GM12891 (cell line): ENCODE measurements around the gene MLLT10.
"Not testable (repeated sequence)": the region's sequence is repeated elsewhere in the genome, so short reads cannot be mapped to it uniquely, and the experiment has no call there.

Experiments used
- DNase-seq: peaks from one replicate; pipeline ENCODE4 v3.0.0; 2011; ENCODE audit warnings: low spot score; ENCODE audit not compliant: insufficient read length
- FAIRE-seq: peaks from 2 replicates; lab custom pipeline; 2011; peaks lifted over from hg19 to GRCh38; lab: Jason Lieb, UNC
- PAX5 ChIP-seq: IDR thresholded peaks from 2 replicates; pipeline ENCODE4 v1.6.1; 2011; ENCODE audit warnings: low read length, moderate library complexity, mild to moderate bottlenecking; ENCODE audit not compliant: insufficient read depth, severe bottlenecking
- POLR2A ChIP-seq: IDR thresholded peaks from 2 replicates; pipeline ENCODE4 v1.6.1; 2011; ENCODE audit warnings: low read depth, low read length, control low read depth
- POLR2AphosphoS5 ChIP-seq: IDR thresholded peaks from 2 replicates; pipeline ENCODE4 v1.6.1; 2011; ENCODE audit warnings: low read depth, low read length, control low read depth
- POU2F2 ChIP-seq: IDR thresholded peaks from 2 replicates; pipeline ENCODE4 v1.6.1; 2011; ENCODE audit warnings: low read depth, mild to moderate bottlenecking, control low read depth, low read length, moderate library complexity
- SPI1 ChIP-seq: IDR thresholded peaks from 2 replicates; pipeline ENCODE4 v1.6.1; 2011; ENCODE audit warnings: low read depth, low read length, control low read depth
- TAF1 ChIP-seq: IDR thresholded peaks from 2 replicates; pipeline ENCODE4 v1.6.1; 2011; ENCODE audit warnings: low read depth, low read length, control low read depth

MLLT10 gene

DNA sequence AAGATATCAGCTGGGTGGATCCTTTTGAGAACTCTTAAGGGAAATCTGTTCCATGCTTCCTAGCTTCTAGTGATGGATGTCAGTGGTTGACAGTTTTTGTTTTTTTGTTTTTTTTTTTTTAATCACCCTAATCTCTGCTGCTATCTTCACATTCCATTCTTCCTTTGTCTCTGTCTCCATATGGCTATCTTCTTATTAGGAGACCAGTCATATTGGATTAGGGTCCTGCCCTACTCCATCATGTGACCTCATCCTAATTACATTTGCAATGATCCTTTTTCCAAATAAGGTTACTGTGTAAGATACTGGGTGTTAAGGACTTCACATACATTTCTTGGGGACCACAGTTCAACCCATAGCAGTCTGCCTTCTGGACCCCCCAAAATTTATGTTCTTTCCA lies 69.7 kb downstream of the MLLT10 start:
- no peak for DNase-seq
- no peak for TF ChIP-seq PAX5
- TF ChIP-seq SPI1, result no peak
- no peak for TF ChIP-seq POLR2AphosphoS5
- TF ChIP-seq TAF1, result no peak
- no peak for TF ChIP-seq POU2F2
- no peak for TF ChIP-seq POLR2A
- FAIRE-seq, result no peak

GRCh38 chr10:21604651-21605050 lies 70.6 kb downstream of the MLLT10 start:
- FAIRE-seq (no peak), DNase-seq (no peak)
- no peak for TF ChIP-seq PAX5
- TF ChIP-seq POLR2A, result no peak
- no peak for TF ChIP-seq POU2F2
- no peak for TF ChIP-seq SPI1
- TF ChIP-seq POLR2AphosphoS5, result no peak
- TF ChIP-seq TAF1, result no peak

DNA sequence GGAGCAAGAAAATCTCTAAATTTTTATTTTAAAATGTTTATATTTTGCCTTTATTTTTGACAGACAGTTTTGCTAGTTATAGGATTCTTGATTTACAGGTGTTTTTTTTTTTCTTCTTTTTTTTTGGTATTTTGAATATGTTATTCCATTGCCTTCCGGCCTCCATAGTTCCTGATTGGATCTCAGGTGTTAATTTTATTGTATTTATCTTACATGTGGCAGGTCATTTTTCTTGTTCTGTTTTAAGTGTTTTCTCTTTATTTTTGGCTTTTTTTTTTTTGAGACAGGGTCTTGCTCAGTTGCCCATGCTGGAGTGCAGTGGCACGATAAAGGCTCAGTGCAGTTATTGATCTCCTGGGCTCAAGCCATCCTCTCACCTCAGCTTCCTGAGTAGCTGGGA lies 73.9 kb downstream of the MLLT10 start:
- TF ChIP-seq POLR2A (no peak), POLR2AphosphoS5 (no peak), POU2F2 (no peak), TAF1 (no peak), PAX5 (no peak), SPI1 (no peak)
- FAIRE-seq (no peak), DNase-seq (no peak)

GRCh38 chr10:21614000-21614399 lies 80.0 kb downstream of the MLLT10 start:
- FAIRE-seq, result peak; percentile 43
- no peak for DNase-seq
- TF ChIP-seq SPI1, result no peak
- TF ChIP-seq TAF1, result no peak
- no peak for TF ChIP-seq PAX5
- no peak for TF ChIP-seq POLR2AphosphoS5
- no peak for TF ChIP-seq POLR2A
- no peak for TF ChIP-seq POU2F2

DNA sequence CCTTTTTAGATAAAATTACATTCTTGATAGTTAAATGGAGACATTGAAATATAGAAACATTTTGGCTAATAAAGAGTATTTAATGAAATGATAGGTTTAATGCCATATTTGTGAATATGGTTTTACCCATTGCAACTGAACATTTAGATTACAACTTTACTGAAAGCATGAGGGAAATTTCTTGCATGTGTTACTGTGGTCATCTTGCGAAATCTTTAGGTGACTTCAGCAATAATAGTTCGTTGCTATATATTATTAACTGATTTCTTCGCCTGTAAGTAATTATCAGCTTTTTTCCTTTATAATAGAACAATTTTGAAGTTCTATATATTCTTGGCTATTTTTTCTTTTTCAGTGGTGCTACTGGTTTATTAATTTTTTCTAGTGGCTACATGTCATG lies 83.2 kb downstream of the MLLT10 start:
- DNase-seq, result no peak

DNA sequence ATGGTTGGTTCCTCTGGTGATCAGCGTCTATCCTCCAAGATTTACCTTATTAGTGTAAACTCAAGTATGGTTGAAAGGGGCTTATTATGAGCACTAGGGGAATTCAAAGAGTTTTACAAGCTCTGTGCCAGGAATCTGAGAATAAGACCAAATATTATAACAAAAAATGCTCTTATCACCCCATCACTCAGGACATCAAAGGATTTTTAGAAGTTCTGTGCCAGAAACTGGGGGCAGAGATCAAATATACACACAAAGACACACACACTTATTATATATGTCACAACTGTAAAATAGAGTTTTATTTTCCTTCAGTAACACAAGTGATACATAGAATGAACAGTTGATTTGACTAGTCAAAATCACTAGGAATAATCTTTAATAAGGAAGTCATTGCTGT lies 89.3 kb downstream of the MLLT10 start:
- DNase-seq, result no peak
- TF ChIP-seq TAF1 (no peak), PAX5 (no peak), POU2F2 (no peak), SPI1 (no peak), POLR2A (no peak), POLR2AphosphoS5 (no peak)
- FAIRE-seq, result no peak

More for the DNA sequence above, 83.2 kb downstream of the MLLT10 start:
- TF ChIP-seq PAX5 (no peak), TAF1 (no peak), POLR2A (no peak)
- FAIRE-seq, result no peak

DNA sequence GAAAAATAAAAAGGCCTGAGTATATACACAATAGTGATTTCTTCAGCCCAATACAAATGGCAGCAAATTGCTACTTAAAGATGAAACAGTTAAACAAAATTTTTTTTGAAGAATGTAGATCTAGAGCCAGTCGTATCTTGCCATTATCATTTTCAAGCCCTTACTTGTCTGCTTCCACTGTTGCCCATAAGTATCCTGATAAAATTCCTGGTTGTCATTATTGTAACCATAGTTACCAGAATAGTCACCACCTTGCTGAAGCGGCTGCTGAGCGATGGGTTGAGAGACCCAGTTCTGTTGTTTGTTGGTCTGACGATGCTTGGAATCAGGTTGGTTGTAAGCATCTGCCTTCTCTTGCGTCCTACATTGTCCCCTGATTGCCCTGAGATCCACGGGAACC lies 90.4 kb downstream of the MLLT10 start:
- not testable (repeated sequence) for DNase-seq, FAIRE-seq

DNA sequence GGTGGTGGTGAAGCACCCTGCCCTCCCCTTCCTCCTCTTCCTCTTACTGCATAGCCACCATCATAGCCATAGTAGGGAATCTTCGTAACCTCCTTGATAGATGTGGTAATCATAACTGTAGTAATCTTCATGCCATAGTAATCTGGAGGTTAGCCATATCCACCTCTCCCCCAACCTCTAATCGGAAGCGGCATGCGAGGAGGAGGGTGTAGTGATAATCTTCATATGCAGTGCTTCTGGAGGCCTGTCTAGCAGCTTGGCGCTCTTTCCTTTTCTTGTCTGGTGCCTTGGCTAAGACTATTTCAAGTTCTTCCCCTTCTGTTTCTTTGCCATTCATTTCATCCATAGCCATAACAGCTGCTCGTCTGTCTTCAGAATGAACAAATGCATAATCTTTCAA lies 90.9 kb downstream of the MLLT10 start:
- FAIRE-seq, result peak; percentile 33
- TF ChIP-seq SPI1 (no peak), TAF1 (no peak), POLR2AphosphoS5 (no peak), PAX5 (no peak), POU2F2 (no peak), POLR2A (no peak)
- DNase-seq, result no peak

GRCh38 chr10:21625623-21626229 lies 91.7 kb downstream of the MLLT10 start:
- peak; percentile 28 for FAIRE-seq
- DNase-seq, result no peak
- TF ChIP-seq SPI1 (no peak), PAX5 (no peak), POLR2A (no peak), POLR2AphosphoS5 (no peak), TAF1 (no peak), POU2F2 (no peak)

- DNase-seq, result no peak
- no peak for FAIRE-seq
- TF ChIP-seq PAX5 (no peak), TAF1 (no peak)
Observed at GRCh38 chr10:21626457-21627161, 92.6 kb downstream of the MLLT10 start.
